ENCODE results near the gene RAB6A.
A peak's percentile ranks its signal among the peaks of the same experiment; 100 is the strongest.

RAB6A gene

DNA sequence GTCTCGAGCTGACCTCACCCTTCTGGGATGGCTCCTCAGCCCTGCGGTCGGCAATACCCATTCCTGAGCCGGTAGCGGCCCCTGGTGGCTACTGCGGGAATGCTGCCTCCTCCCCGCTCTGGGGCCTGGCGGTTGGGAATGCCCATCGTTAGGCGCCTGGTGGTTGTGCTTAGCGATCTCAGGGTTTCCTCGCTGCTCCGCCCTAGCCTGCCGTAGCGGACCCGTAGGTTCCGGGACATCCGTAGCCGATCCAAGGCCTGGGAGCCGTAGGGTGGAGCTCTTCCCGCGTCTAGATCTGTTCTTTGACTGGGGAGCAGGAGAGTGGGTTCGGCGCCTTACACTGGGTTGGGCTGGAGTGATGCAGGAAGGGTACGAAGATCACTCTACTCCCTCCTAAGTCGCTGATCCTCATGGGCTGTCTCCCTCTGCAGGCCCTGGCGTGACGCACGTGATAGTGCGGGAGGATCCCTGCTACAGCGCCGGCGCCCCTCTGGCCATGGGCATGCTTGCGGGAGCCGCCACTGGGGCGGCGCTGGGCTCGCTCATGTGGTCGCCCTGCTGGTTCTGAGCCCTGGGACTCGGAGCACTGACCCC lies 99.7 kb downstream of the RAB6A start:
- TF ChIP-seq, protein P1, sequence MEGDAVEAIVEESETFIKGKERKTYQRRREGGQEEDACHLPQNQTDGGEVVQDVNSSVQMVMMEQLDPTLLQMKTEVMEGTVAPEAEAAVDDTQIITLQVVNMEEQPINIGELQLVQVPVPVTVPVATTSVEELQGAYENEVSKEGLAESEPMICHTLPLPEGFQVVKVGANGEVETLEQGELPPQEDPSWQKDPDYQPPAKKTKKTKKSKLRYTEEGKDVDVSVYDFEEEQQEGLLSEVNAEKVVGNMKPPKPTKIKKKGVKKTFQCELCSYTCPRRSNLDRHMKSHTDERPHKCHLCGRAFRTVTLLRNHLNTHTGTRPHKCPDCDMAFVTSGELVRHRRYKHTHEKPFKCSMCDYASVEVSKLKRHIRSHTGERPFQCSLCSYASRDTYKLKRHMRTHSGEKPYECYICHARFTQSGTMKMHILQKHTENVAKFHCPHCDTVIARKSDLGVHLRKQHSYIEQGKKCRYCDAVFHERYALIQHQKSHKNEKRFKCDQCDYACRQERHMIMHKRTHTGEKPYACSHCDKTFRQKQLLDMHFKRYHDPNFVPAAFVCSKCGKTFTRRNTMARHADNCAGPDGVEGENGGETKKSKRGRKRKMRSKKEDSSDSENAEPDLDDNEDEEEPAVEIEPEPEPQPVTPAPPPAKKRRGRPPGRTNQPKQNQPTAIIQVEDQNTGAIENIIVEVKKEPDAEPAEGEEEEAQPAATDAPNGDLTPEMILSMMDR (IDR thresholded peaks at IDR 0.05): peak; percentile 81

DNA sequence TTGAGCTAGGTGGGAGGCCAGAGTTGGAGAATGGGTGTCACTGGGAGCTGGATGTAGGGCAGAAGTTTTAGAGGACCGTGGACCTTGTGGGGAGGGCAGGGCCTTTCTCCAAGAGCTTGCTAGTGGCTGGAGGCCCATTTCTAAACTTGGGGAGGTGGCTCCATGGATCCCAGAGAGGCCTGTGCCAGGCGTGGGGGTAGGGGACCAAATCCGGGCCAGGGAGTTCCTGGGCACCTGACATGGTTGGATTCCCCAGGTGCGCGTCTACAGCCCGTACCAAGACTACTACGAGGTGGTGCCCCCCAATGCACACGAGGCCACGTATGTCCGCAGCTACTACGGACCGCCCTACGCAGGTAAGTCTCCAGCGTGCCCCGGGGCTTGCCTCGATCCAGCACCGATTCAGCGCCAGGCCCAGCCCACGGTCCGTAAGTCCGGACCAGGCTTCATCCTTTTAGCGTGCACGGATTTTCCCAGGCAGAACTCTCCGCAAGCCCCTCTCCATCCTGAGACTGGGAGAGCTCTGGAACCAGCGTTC lies 100.3 kb downstream of the RAB6A start:
- TF ChIP-seq, protein P1 (IDR thresholded peaks at IDR 0.05): no peak

DNA sequence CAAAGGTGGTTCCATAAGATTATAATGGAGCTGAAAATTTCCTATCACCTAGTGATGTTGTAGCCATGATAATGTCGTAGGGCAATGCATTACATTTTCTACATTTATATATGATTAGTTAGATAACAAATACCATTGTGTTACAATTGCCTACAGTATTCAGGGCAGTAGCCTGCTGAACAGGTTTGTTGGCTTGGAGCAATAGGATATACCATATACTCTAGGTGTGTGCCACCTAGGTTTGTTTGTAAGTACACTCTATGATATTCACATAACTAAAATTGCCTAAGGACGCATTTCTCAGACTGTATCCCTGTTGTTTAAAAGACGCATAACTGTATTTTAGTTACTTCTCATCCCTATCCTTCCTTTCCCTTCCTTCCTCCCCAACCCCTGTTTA lies 100.9 kb downstream of the RAB6A start:
- TF ChIP-seq, protein P1 (IDR thresholded peaks at IDR 0.05): no peak

DNA sequence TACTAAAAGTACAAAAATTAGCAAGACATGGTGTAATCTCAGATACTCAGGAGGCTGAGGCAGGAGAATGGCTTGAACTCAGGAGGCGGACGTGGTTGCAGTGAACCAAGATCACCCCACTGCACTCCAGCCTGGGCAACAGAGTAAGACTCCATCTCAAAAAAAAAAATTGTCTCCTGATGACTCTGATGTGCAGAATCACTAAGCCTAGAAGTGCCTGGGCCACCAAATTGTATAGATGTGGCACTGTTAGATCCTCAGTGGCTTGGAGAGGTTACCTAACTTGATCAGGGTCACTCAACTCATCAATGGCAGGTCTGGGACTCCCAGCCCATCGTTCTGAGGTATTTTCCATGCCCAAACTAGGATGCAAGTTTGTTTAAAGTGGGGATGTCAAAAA lies 103.9 kb downstream of the RAB6A start:
- TF ChIP-seq, protein P1 (IDR thresholded peaks at IDR 0.05): no peak

DNA sequence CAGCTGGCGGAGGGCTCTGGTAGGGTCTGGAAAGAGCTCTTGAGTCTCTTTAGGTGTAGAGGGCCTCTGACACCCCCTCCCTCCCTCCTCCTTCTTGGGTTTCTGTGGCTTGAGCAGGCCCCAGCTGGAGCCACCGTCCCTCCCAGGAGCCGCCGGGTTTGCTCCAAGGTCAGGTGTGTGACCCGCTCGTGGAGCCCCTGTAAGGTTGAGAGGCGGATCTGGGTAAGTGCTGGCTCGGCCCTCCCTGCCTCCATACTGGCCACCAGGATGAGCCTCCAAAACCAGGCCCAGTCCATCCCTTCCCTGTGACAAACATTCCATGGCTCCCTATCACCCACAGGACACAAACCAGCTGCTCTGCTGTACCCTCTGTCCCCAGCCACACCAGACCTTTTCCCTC lies 105.2 kb downstream of the RAB6A start:
- TF ChIP-seq, protein P1 (IDR thresholded peaks at IDR 0.05): no peak

DNA sequence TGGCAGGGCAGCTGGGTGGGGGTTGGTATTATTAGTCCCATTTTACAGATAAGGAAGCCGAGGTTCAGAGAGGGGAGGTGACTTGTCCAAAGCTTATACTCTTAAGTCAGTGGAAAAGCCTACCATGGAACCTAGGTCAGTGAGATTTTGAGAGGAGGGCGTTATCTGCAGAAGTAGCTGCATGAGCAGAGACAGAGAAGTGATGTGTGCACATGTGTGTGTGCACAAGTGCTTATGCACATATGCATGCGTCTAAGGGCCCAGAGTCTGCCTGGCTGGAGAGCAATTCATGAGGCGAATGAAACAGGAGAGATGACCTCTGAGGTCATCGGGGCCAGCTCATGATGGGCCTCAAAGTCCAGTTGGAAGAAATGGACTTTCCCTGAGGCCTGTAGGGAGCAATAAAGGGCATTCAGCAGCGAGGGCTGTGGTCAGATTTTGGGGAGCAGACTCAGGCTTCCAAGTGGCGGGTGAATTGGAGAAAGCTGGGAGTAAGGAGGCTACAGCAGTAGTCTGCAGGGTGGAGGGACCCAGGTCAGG lies 106.3 kb downstream of the RAB6A start:
- TF ChIP-seq, protein P1 (IDR thresholded peaks at IDR 0.05): no peak

DNA sequence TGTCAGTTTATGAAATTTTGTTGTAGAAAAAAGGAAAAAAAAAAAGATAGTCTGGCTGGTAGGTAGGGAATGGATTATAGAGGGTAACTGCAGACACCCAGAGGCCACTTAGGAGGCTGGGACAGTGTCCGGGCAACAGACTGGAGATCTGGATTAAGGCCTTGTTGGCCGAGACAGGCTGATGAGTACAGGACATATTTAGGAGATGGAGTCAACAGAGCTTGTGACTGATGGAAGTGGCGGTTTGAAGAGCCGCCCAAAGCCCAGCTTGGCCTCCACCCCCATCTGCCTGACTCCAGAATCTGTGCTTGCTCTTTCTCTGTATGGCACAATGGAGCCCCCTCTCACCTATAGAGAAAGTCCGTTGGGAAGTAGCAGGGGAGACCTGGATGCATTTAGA lies 106.9 kb downstream of the RAB6A start:
- TF ChIP-seq, protein P1 (IDR thresholded peaks at IDR 0.05): no peak
